ENCODE measurements around the gene PRELID1.
A peak's percentile ranks its signal among the peaks of the same experiment; 100 is the strongest.

The PRELID1 gene

DNA sequence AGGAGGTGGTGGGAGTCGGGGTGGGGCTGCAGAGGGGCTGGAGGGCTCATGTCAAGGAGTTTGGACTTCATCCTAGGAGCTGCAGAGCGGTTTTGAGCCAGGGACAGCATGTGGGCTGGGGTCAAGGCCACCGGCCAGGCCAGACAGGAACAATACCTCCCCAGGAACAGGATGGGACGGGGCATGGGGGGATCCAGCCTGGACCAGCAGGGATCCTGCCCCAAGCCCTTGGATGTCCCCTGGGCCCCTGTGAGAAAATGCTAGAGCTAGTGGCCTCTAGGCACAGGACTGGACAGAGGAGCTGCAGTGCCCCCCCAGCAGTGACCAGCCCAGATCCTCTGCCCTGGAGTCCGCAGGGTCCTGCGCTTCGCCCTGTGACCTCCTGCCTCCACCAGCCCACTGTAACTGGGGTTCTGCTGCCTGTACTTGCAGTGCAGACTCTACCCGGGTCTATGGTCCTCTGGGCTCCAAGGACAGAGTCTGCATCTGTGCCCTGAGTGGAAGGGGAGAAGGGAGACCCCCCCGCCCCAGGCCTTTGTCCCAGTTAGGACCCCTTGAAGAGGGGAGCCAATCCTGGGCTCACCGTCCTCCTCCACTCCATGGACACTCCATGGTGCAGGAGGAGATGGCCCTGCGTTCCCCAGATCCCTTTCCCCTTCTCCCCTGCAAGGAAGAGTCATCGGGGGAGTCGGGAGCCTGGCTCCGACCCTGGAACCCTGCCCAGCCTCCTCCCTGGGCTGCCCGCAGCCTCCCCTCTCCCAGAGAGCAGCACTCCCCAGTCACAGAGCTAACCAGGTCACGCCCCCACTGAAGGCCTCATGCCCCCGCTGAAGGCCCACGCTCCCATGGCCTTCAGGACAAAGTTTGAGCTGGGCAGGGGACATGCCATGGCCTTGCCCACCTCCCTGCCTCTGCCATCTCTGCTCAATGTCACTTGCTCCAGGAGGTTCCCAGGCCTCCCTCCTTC is 11.1 kb downstream of the PRELID1 start:
- DNase-seq (ENCODE audit: low read depth), result no peak

DNA sequence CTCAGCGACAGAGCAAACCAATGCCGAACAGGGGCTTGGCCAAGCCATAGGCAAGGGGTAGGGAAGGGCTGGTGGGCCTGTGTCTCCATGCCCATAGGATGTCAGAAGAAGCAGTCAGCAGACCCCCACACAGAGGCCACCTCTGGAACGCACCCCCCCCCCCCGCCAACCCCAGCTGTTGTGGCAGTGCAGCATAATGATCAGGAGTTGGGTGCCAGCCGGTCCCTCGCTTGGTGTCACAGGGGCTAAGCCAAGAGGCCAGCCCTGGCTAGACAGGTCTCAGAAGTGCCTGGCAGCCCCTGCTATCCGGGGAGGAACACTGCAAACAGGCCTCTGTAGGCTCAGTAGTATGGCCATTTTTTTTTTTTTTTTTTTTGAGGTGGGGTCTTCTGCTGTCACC is 11.8 kb downstream of the PRELID1 start:
- DNase-seq (ENCODE audit: low read depth), result no peak

DNA sequence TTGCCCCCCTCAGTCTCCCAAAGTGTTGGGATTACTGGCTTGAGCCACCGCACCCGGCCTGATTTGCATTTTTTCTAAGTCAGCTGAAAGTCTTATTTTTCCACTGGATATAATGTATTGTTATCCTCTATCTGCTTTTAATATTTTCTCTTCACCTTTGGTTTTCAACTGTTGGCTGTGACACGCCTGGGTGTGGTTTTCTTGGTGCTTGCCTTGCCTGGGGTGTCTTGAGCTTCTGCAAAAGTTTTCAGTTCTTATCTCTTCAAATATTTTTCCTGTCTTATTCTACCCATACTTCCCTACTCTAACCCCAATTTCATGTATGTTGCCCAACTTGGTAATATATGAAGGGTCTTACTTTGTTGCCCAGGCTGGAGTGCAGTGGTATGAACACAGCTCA is 12.4 kb downstream of the PRELID1 start:
- DNase-seq (ENCODE audit: low read depth), result no peak

DNA sequence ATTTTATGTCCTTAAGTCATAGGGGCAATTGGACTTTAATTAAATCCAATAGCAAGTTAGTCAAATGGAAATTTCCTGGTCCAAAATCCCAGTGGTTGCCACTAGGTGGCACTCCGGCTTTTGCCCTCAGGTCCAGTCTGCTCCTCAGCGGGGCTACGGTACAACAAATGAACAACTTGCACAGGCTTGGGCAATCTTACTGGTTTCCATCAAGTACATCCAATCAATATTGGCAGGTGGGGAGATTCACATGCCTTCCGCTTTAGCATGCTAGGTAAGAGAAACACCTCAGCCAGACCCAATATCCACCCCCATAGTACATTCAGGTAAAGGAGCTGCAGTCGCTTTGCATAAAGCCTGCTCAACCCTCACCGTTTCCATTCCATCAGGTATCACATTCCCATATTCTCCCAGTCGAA is 14.4 kb downstream of the PRELID1 start:
- peak; percentile 33 for DNase-seq (ENCODE audit: low read depth)

DNA sequence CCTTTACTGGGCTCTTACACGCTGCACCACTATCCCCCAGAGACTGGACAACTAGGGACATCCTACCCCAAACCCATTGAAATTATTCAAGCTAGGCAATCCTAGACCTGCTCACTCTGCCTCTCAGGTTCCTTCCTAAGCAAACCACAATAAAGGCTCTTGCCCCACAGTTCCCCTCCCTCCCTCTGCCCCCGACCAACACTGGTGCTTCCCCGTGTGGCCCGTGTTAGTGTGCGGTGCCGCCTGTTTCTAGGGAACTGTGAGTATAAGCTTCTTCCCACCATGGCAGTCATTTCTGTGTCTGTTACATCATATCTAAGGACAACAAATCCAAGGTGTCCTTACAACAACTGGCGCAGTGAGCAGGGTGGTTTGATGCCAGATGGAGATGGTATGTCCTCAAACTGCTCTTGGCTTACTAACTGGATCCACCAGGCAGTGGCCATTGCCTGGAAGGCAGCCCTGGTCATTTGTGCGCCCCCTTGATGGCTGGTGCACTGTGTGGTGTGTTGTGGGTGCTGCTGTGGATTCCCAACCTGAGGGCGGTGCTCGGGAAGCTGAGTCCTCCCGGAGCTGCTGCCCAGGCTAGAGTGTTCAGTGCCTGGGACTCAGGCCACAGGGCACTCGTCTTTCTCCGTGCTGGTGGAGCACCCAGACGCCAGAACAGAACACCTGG is 16.5 kb downstream of the PRELID1 start:
- no peak for DNase-seq (ENCODE audit: low read depth)

DNA sequence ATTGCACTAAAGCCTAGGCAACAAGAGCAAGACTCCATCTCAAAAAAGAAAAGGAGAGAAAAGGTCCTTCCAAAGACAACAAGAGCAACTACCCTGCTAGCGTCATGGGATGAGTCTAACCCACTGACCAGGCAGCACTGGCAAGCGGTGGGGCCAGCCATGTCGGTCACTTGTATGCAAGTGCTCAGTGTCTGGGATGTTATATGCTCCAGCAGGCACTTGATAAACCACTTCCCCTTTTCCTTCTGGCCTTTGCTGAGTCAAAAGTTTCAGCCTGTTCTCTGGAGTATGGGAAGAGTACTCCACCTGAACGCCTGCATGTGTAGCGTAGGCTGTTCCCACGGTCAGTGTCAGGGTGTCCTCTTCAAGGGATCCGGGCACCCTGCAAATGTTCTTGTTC is 17.3 kb downstream of the PRELID1 start:
- DNase-seq (ENCODE audit: low read depth), result no peak

DNA sequence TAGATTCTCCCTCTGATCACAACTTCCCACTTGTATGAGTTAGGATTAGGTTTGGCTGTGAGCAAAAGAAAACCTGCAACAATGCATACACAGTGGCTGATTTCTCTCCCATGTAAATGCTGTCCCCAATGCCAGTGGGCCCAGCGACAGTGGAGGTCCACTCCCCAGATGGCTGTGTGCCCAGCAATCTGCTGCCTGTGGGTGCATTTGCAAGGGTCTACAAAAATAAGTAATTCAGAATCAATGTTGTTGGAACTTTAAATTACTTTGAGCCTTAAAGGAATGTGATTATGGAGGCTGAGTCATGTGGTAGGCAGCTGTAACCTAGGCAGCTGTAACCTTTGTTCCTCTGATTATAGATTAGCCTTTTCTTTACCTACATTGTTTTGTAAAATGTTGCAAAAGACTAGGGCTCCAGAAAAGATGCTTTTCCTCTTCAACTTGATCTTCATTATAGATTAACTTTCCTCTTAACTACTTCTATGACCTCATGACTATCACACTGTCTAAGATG is 22.3 kb downstream of the PRELID1 start:
- DNase-seq (ENCODE audit: low read depth), result no peak

DNA sequence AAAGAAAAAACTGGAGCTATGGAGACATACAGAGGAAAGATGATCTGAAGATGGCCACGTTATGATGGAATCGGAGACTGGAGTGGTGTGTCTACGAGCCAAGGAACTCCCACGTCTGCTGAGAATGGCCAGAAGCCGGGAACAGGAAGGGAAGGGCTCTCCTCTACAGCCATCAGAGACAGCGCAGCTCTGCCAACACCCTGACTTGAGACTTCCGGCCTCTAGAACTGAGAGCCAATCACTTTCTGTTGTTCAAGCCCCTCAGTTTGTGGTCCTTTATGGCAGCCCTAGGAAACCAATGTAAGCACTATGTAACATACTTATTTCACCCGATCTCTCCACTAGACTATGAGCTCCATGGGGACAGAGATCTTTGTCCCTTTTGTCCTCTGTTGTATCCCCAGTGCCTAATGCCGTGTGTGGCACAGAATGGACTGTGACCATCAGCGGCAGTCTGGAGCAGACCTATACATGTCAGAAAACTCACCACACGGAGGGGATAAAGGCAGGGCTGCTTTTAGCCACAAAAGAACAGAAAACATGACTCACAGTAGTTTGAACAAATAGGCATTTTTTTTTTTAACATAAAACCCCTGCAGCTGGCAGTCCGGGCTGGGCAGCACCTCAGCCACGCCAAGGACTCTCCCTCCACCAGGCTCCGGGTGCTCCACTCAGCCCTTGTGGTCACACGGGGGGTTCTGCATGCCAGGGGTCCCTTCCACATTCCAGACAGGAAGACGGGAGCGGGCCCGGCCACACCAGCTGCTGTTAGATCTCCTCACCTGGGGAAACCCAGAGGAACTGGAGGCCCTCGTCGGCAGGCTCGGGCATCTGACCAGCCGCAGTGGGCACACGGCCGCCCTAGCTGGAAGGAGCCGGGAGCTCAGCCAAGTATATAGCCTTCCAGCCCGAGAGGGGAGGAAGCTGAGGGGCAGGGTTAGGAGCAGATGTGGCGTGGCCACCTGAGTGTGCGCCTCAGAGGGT is 24.2 kb downstream of the PRELID1 start:
- no peak for DNase-seq (ENCODE audit: low read depth)

DNA sequence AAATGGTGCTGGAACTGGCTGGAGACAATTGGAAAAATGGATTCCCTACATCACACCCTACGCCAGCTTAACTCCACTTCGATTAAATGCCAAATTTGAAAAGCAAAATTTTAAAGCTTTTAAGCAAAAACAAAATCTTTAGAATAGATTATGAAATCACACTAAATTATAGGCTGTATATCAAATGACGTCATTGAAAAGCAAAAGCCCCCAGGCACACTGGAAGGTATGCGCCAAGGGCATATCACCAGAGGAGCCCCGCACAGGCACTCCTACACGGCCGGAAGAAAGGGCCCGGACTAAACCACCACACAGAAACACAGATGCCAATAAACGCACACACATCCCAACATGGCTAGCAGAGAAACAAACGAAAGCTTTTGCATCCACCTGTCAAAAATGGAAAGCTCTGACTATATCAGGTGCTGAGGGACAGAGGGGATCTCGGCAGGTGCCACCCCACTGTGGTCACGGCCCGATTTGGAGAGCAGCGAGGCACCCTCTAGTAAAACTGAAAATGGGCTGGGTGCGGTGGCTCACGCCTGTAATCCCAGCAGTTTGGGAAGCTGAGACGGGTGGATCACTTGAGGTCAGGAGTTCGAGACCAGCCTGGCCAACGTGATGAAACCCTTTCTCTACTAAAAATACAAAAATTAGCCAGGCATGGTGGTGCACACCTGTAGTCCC is 25.1 kb downstream of the PRELID1 start:
- DNase-seq (ENCODE audit: low read depth), result no peak

DNA sequence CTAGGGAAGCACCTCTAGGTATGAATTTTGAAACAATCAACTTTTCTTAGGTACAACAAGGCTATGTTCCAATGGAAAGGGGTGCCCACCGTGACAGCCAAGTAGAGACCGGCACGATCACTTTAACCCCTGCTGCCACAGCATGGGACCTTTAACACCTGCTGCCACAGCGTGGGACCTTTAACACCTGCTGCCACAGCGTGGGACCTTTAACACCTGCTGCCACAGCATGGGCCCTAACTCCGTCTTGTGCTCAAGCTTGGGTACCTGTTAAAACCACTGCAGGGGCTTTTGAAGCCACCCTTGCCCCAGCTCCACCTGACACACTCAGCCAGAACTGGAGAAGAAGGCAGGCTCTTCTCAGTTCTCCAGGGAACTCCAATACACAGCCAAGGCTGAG is 26.3 kb downstream of the PRELID1 start:
- no peak for DNase-seq (ENCODE audit: low read depth)

DNA sequence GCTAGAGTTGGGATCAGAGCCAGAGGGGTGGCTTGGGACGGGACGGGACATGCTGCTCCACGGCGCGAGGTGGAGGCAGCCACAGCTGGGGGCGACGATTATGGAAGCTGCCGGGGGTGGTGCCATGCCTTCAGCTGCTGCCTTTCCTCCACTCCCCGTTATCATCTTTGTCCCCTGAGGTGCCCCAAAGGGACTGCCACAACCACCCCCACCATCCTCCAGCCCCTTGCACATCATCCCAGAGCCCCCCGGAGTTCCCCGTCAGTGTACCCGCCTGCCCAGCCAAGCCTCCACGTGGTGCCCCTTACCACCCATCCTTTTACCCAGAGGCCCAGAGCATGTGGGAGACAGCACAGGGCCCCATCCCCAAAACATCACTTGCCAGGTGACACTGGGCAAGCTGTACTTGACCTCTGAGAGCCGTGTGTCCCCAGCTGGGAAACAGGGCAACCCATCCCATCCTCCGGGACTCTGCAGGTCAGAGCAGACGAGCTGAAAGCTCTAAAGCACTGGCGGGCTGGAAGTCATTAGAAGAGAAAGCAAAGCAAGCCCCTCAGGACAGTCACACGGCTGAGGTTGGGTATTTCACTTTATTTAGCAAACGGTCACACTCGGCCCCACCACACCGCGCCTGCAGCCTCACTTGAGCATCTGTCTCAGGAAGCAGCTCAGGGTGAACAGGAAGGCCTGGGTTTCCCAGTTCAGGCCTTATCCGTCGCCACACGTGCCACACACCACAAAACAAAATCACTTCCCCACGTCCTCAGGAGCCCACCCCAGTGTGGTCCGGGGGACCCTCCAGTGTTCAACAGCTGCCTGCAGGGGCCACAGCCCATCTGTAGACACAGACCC is 27.6 kb downstream of the PRELID1 start:
- DNase-seq (ENCODE audit: low read depth), result no peak

DNA sequence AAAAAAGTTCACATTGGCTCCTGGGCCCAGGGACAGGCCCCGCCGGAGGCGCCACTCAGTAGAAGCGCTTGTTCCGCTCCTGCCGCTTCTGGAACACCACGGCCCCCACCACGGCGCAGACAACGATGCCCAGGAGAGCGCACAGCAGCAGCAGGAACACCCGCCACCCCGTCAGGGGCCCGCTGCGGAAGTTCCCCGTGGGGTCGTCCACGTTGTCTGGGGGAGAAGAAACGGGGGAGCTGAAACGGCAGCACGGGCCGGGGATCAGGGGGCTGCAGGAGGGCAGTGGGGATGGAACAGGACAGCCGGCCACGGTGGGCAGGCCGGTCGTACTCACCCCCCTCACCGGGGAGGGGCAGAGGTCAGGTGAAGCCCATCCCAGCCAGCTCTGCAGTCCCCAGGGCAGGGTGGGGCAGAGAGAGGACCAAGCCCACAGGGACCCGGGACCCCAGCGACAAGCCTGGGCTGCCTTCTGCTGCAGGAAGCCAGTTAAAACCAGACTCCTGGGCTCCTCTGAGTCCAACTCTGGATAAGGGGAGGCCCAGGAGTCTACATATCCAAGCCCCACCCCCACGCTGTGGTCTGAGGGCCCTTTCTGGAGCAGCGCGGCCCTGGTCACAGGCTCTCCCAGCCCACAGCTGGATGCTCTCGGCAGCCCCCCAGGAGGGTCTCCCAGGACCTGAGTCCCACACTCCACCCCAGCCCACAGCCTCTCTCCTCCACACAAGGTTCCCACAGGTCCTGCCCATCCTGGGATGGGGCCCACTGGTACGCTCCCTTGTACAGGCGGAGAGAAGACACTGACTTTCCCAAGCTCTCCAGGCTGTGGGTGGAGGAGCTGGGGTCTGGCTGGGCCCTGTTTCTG is 28.7 kb downstream of the PRELID1 start:
- DNase-seq (ENCODE audit: low read depth), result no peak

DNA sequence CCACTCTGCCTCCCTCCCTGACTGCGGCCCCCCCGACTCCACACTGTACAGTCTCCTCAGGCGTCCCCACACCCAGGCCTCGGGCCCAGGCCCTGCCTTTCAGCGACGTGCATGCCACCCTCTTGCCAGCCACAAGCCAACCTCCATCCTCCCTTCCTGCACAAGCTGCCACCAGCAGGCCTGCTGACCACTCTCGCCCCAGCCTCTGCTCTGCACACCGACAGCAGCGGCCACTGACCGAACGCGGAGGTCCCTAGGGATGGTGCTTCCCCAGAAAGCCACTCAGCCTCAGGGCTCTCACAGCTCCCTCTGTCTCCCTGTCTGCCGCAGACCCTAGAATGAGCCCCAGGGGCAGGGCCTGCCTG is 29.3 kb downstream of the PRELID1 start:
- no peak for DNase-seq (ENCODE audit: low read depth)

DNA sequence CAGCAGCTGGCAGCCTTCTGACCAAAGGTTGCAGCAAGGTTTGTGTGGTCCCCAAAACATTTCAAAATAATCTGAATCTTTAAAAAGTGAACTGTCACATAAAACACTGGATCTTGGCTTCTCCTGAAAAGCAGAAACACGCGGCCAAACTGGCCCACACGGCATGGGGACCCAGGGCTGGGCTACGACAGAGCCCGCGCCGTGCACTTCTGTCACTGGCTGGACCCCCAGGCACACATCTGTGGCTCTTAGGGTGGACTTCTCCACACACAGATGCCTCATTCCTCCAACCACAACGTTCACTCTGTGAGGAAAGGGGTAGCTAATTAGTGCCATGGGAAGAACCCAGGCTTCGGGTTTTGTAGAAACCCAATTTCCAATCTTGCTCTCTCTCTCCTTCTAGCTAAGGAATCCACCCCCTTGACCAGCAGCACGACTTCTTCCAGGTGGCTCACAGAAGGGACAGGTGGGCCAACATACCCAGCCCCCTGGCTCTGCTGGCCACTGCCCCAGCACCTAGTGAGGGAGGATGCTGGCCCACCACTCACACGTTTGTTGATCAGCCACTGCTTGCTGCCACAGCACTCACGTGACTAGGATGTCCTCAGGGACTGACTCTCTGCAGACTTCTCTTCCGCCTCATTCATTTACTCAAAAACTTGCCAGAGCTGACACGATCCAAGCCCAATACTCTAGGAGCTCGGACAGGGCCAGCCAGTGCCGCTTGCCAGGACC is 30.0 kb downstream of the PRELID1 start:
- DNase-seq (ENCODE audit: low read depth), result no peak

DNA sequence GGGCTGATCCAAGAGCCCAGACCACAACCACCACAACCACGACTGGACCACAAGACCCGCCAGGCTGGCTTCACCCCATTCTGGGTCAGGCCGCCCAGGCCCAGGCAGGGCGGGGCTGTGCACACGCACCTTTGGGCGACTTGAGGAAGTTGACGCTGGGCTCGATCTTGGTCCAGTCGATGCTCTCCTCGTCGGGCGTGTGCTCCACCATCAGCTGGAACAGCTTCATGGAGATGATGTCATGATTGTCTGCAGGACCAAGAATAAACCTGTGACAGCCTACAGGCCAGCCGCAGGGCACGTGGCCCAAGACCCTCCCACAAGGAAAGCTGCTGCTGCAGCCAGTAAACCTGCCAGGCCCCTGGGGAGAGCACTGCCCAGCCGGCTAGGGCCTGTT is 30.6 kb downstream of the PRELID1 start:
- DNase-seq (ENCODE audit: low read depth), result no peak

DNA sequence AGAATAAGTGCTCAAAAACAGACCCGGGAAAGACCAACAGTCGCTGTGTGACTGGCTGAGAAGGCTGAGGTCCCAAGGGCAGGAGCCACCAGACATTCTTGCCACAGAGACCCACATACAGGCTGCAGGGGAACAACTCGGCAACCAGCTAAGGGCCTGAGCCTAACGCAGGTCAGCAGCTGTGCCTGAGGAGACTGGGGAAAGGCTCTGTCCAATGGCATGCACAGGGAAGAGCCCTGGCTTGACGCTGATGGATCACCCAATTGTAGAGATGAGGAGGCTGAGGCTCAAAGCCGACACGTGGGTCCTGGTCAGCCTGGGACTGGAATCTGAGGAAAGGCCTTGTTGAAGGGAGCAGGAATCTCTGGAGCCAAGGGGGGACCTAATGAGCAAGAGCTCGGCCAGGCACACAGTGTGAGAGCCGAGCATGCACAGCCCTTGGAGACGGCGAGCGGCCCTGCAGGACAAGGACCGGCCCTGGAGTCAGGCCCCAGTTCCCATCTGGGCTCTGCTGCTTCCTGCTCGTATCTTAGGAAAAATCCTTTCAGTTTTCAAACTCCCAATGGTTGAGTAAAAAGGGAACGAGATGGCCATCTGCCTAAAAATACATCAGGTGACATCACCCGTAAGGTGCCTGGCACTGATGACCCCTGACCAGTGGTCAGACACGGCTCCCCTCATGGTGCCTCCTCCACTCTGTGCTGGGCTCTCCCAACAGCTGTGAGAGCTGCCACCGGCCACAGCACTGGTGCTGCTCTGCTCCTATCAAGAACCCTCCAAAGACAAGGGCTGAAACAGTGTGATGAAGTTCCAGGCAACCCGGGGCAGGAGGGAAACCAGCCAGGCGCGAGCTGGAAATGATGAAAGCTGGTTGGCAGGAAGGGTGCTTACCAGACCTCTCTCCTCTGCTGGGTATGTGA is 31.4 kb downstream of the PRELID1 start:
- DNase-seq (ENCODE audit: low read depth), result no peak

DNA sequence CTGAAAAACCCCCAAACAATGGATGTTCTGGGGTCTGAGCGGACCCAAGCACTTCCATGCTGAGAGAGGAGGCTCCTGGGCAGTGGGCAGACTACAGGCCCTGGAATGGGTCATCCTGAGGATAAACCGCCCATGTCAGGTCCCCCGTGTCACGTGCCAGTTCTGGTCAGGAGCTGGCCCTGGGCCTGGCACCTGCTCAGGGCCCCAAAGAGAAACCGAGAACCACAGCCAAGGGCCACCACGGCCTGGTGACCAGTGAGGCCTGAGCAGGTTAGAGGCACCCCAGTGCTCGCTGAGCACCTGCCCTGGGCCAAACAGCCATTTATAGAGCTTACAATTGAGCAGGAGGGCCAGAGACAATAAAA is 32.1 kb downstream of the PRELID1 start:
- no peak for DNase-seq (ENCODE audit: low read depth)

DNA sequence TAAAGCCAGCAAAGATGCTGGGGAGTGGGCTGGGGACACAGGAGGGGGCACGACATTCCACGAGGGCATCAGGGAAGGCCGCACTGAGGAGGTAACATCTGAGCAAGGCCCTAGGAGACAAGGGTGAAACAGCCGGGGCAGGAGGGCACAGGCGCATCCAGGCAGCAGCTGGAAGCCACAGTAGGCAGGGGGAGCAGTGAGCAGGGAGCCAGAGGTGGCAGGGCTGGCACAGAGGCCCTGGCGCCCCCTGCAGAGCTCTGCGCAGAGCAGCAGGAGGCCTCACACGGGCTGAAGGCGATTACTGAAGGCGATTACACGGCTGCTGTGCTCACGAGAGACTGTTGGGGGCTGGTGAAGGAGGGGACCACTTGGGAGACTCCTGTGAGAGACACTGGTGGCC is 32.5 kb downstream of the PRELID1 start:
- DNase-seq (ENCODE audit: low read depth), result no peak
